ENCODE results near the gene ATP6V1F.

DNA sequence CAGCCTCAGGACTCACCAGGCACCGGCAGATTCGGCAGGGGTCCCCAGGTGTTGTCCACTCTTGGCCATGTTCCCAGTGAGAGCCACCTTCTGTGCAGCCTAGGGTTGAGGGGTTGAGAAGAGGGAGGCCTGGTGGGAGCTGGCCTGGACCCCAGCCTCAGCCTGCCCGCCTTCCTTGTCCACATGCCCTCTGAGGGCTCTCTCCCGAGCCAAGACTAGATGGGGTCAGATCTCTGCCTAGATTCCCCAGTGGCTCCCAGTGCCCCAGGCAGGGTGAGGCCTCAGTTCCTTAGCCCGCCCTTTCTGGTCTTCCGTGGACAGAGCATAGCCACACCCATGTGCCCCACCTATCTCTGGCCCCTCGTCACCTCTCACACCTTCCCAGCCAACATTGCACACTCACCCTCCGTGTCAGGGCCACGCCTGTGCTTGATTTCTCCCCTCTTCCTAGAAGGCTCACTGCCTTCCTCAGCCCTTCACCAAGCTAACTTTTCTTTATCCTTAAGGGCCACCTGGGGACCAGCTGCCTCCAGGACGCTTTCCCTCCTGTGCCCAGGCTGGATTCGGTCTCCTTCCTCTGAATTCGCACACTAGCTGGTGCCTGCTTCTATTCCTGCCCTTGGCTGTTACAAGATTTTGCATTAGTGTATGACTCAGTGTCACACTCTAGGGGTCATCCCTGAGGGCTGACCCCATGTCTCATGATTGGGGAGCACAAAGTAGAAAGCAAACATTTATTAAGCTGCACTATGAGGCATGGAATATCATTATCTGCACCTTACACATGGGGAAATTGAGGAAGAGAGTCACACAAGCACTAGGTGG, 40.3 kb downstream of the ATP6V1F start:
- TF ChIP-seq, protein P1, sequence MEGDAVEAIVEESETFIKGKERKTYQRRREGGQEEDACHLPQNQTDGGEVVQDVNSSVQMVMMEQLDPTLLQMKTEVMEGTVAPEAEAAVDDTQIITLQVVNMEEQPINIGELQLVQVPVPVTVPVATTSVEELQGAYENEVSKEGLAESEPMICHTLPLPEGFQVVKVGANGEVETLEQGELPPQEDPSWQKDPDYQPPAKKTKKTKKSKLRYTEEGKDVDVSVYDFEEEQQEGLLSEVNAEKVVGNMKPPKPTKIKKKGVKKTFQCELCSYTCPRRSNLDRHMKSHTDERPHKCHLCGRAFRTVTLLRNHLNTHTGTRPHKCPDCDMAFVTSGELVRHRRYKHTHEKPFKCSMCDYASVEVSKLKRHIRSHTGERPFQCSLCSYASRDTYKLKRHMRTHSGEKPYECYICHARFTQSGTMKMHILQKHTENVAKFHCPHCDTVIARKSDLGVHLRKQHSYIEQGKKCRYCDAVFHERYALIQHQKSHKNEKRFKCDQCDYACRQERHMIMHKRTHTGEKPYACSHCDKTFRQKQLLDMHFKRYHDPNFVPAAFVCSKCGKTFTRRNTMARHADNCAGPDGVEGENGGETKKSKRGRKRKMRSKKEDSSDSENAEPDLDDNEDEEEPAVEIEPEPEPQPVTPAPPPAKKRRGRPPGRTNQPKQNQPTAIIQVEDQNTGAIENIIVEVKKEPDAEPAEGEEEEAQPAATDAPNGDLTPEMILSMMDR (IDR thresholded peaks at IDR 0.05) = no peak
- TF ChIP-seq POLR2A (IDR thresholded peaks at IDR 0.05) = no peak
